SK-N-SH (cell line): Measurements from ENCODE around the gene RAI1. TPM values are rescaled to one million over a fixed set of nuclear protein-coding genes. Genes with fewer than 3 reads are reported as not detected.
A peak's percentile ranks its signal among the peaks of the same experiment; 100 is the strongest.

Experiments
- CTCF ChIA-PET: fragments of 300-600, 350-600 bp; formaldehyde crosslinking; extraction: SDS; loops from one replicate; lab custom pipeline; 2021; lab: Yijun Ruan, JAX
- POLR2A ChIA-PET: fragments of 350-600 bp; sonication (Branson Sonifier 250); formaldehyde crosslinking; extraction: SDS; loops from one replicate; lab custom pipeline; 2020; ENCODE audit warnings: antibody characterized with exemption, inconsistent platforms; lab: Yijun Ruan, JAX
- DNase-seq: peaks from one replicate; pipeline ENCODE4 v3.0.0; 2012
- H2AFZ ChIP-seq: fragments of 200-600 bp; sonication (generic); 2 replicates; pipeline ENCODE4 v1.8.1; 2016; ENCODE audit warnings: antibody characterized with exemption, mild to moderate bottlenecking, low read depth
- H3F3A ChIP-seq: fragments of 200-600 bp; sonication (generic); replicated peaks from 2 replicates; pipeline ENCODE3; 2016; ENCODE audit warnings: antibody characterized with exemption, mild to moderate bottlenecking; ENCODE audit not compliant: insufficient read depth
- H3K27ac ChIP-seq, 2 experiments: fragments of 200-500 bp in 1 of 2; fragments of 200-600 bp in 1 of 2; sonication (Bioruptor generic) in 1 of 2; sonication (generic), shearing (Covaris generic) in 1 of 2; 2 replicates each; pipeline versions ENCODE4 v1.5.1 to v1.6.1; 2014 to 2016; ENCODE audit warnings: low read depth in 2 of 2, inconsistent platforms in 1 of 2, low read length in 1 of 2, mild to moderate bottlenecking in 1 of 2, mixed read lengths in 1 of 2
- H3K27me3 ChIP-seq: fragments of 200-600 bp; sonication (generic), shearing (Covaris generic); 2 replicates; pipeline ENCODE4 v1.6.1; 2016; ENCODE audit warnings: mixed run types; ENCODE audit not compliant: insufficient read depth
- H3K36me3 ChIP-seq, 2 experiments: fragments of 200-500 bp in 1 of 2; fragments of 200-600 bp in 1 of 2; sonication (Bioruptor generic) in 1 of 2; sonication (generic) in 1 of 2; replicated peaks in 1 of 2; 2 replicates each; pipeline versions ENCODE3 to v1.5.1; 2014 to 2016; ENCODE audit warnings: low read length in 1 of 2, mild to moderate bottlenecking in 1 of 2; ENCODE audit not compliant: insufficient read depth in 2 of 2, control insufficient read depth in 1 of 2
- H3K4me1 ChIP-seq, 2 experiments: fragments of 200-500 bp in 1 of 2; fragments of 200-600 bp in 1 of 2; sonication (Bioruptor generic) in 1 of 2; sonication (generic), shearing (Covaris generic) in 1 of 2; 2 replicates each; pipeline versions ENCODE4 v1.5.1 to v1.6.1; 2014 to 2016; ENCODE audit warnings: low read depth in 1 of 2, low read length in 1 of 2, mixed run types in 1 of 2; ENCODE audit not compliant: insufficient read depth in 2 of 2, control insufficient read depth in 1 of 2
- H3K4me2 ChIP-seq: fragments of 200-600 bp; sonication (generic), shearing (Covaris generic); 2 replicates; pipeline ENCODE4 v1.6.1; 2017; ENCODE audit warnings: mixed run types
- H3K4me3 ChIP-seq, 2 experiments: fragments of 200-500 bp in 1 of 2; fragments of 200-600 bp in 1 of 2; sonication (Bioruptor generic) in 1 of 2; sonication (generic), shearing (Covaris generic) in 1 of 2; 2 replicates each; pipeline versions ENCODE4 v1.5.1 to v1.8.1; 2014 to 2016; ENCODE audit warnings: low read depth in 2 of 2, inconsistent platforms in 1 of 2, low read length in 1 of 2, mild to moderate bottlenecking in 1 of 2, mixed read lengths in 1 of 2, moderate library complexity in 1 of 2
- H3K79me2 ChIP-seq: fragments of 200-600 bp; sonication (generic); 2 replicates; pipeline ENCODE4 v1.8.1; 2017; ENCODE audit warnings: mild to moderate bottlenecking; ENCODE audit not compliant: insufficient read depth
- H3K9ac ChIP-seq: fragments of 200-600 bp; sonication (generic); 2 replicates; pipeline ENCODE4 v1.6.1; 2017; ENCODE audit warnings: mixed run types
- H3K9me2 ChIP-seq: fragments of 200-600 bp; sonication (generic); 2 replicates; pipeline ENCODE4 v1.6.1; 2017; ENCODE audit warnings: mixed run types
- H3K9me3 ChIP-seq: fragments of 200-600 bp; sonication (generic); 2 replicates; pipeline ENCODE4 v1.6.1; 2017; ENCODE audit warnings: mixed run types, mild to moderate bottlenecking, moderate library complexity
- H4K20me1 ChIP-seq: fragments of 200-600 bp; sonication (generic); 2 replicates; pipeline ENCODE4 v1.6.1; 2017; ENCODE audit warnings: mild to moderate bottlenecking, mixed run types; ENCODE audit not compliant: insufficient read depth
- CHD2 ChIP-seq: fragments of 150-350 bp; IDR thresholded peaks from 2 replicates; pipeline ENCODE4 v1.6.1; 2018; ENCODE audit warnings: low read length; ENCODE audit not compliant: partially characterized antibody
- EZH2phosphoT487 ChIP-seq: fragments of 200-600 bp; sonication (generic); IDR thresholded peaks from 2 replicates; pipeline ENCODE4 v1.6.1; 2017; ENCODE audit warnings: low read depth, mixed run types, mild to moderate bottlenecking, antibody characterized with exemption, moderate library complexity, borderline replicate concordance
- FOSL2 ChIP-seq: IDR thresholded peaks from 2 replicates; pipeline ENCODE4 v1.4.0; 2012; ENCODE audit warnings: low read depth, mild to moderate bottlenecking, moderate library complexity, borderline replicate concordance
- JUND ChIP-seq: IDR thresholded peaks from 2 replicates; pipeline ENCODE4 v1.4.0; 2012
- MXI1 ChIP-seq: IDR thresholded peaks from 2 replicates; pipeline ENCODE4 v1.6.1; 2012; ENCODE audit warnings: mild to moderate bottlenecking, low read depth, low read length, improper control_type of control experiment
- NFIC ChIP-seq: IDR thresholded peaks from 2 replicates; pipeline ENCODE4 v1.4.0; 2012; ENCODE audit warnings: borderline replicate concordance
- POLR2AphosphoS5 ChIP-seq: IDR thresholded peaks from 2 replicates; pipeline ENCODE4 v1.6.1; 2012; ENCODE audit warnings: low read depth, low read length
- RAD21 ChIP-seq: IDR thresholded peaks from 2 replicates; pipeline ENCODE4 v1.6.1; 2012; ENCODE audit warnings: mild to moderate bottlenecking, low read length
- RXRA ChIP-seq: IDR thresholded peaks from 2 replicates; pipeline ENCODE4 v1.4.0; 2012; ENCODE audit warnings: low read depth, mild to moderate bottlenecking, borderline replicate concordance
- SIN3A ChIP-seq: IDR thresholded peaks from 2 replicates; pipeline ENCODE4 v1.6.1; 2012; ENCODE audit warnings: low read depth, mild to moderate bottlenecking, low read length, moderate library complexity, borderline replicate concordance
- TCF12 ChIP-seq: IDR thresholded peaks from 2 replicates; pipeline ENCODE4 v1.4.0; 2012
- YY1 ChIP-seq: IDR thresholded peaks from 2 replicates; pipeline ENCODE4 v1.4.0; 2012; ENCODE audit warnings: low read depth, mild to moderate bottlenecking
- WGBS: methylation state at CpG from one replicate; pipeline ENCODE4 v1.1.6; 2017; ENCODE audit warnings: low lambda C conversion rate; 5-methylcytosine and 5-hydroxymethylcytosine counted together
- polyA plus RNA-seq, 3 experiments: library from polyadenylated mRNA; depleted of rRNA; stranded (reverse); fragments of >200 nt; gene quantifications; 2 replicates each; pipeline ENCODE4 v1.2.3, GENCODE V29; 2012
- TF ChIP-seq, protein P1 (sequence below): IDR thresholded peaks from 2 replicates; pipeline ENCODE4 v1.6.1; 2012; ENCODE audit warnings: mild to moderate bottlenecking, low read depth, low read length, moderate library complexity
- TF ChIP-seq, protein P2 (sequence below): IDR thresholded peaks from 2 replicates; pipeline ENCODE4 v1.4.0; 2012; ENCODE audit warnings: low read depth, borderline replicate concordance
- TF ChIP-seq, protein P3 (sequence below): IDR thresholded peaks from 2 replicates; pipeline ENCODE4 v1.4.0; 2012; ENCODE audit warnings: low read depth
- TF ChIP-seq, protein P4 (sequence below): fragments of 150-350 bp; IDR thresholded peaks from 2 replicates; pipeline ENCODE4 v1.6.1; 2016; ENCODE audit warnings: mild to moderate bottlenecking, low read depth, low read length

Gene RAI1
- polyA plus RNA-seq, 1 of the 3 experiments (the other 2 are of a cell fraction): 4.7 TPM

DNA sequence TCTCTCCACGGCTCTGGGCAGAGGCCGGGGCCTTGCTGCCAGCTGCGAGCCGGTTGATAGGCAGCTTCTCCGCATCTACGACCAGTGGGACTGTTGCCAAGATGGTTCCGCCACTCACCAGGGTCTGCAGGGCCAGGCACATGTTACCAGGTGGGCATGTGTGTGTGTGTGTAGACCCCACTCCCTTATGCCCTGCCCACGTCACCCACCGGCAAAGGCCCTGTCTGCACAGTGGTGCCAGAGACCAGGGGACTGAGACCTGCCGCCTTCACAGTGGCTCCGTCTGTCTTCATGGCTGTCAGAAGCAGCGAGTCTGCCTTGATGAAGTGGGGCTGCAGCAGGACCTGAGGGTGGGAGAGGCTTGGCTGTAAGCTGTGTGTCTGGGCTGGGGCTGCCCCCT, 137.9 kb downstream of the RAI1 start (continued):
- TF ChIP-seq RAD21: no peak

DNA sequence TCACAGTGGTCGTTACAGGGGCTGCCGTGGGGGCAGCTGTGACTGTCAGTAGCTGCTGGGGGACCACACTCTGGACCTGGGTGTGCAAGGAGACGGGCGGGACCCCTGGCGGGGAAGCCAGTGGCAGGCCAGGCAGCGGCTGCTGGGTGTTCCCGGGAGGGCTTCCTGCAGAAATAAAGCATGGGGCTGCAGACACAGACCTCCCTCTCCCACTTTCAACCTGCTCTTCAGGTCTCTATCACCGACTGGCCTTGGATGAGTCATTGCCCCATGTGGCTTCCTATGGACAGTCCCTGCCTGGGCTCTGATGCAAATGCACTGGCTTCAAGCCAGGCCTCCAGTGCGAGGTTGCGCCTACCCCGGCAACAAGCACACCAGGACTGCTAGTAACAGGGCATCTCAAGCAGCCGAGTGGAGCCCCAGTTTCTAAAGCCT, 138.3 kb downstream of the RAI1 start:
- no peaks in the 10 kb centered on the region for H3K79me2 ChIP-seq
- WGBS: 29% methylated on average over 5 of the region's 12 CpGs

DNA sequence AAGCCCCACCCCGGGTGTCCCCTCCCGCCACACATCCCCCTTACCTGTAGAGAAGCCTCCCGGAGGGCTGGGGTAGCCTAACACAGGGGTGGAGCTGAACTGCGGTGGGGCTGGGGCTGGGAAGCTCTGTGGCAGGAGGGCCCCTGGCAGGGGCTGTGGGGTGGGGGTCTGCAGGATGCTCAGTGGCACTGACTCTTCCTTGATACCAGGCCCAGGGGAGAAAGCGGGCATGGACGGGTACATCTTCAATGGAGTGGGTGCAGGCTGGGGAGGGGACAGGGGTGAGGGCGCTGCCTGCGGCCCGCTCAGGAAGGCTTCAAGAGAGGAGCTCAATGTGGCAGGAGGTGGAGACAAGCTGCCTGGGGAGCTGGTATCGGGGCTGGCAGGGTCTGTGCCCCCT, 138.8 kb downstream of the RAI1 start:
- peaks cover 0 to 39% of the 10 kb centered on the region in 2 experiments for H3K36me3 ChIP-seq
- peak overlapping the region; percentile 48; the same call in 1 of the 2 replicates for H3K4me2 ChIP-seq
- ChIA-PET POLR2A (interaction anchor here (0.9 to 1.2 kb wide), 2 partner anchors 10 to 16 kb away, joined by 3 to 7 read pairs; partner anchors contain the start of gene SREBF1), CTCF (interaction anchor here (0.7 to 5.6 kb wide), 8 partner anchors 7 to 214 kb away, joined by 3 to 32 read pairs (median 6); no protein-coding TSS in a partner anchor)
- peak overlapping the region in 1 of 2 experiments; percentile 54; a peak in 1 of 4 replicates for H3K27ac ChIP-seq
- no peak overlapping the region; a peak in 1 of 4 replicates for H3K4me3 ChIP-seq
- no peaks in the 10 kb centered on the region for H3K9me2 ChIP-seq
- no peaks in the 10 kb centered on the region for H3K27me3 ChIP-seq
- H3K9me3 ChIP-seq: no peaks in the 10 kb centered on the region
- WGBS: 83% methylated on average over 7 of the region's 10 CpGs
- H3F3A ChIP-seq: peaks cover 9% of the 10 kb centered on the region
- H3K4me1 ChIP-seq: peaks cover 39 to 94% of the 10 kb centered on the region in 2 experiments
- no peak for DNase-seq
- no peak overlapping the region for H2AFZ ChIP-seq
- no peak overlapping the region for H3K9ac ChIP-seq
- peaks cover 7% of the 10 kb centered on the region; the same call in 1 of the 2 replicates for H4K20me1 ChIP-seq
- H3K79me2 ChIP-seq: no peaks in the 10 kb centered on the region
- TF ChIP-seq RXRA (no peak), FOSL2 (no peak), CHD2 (no peak), SIN3A (no peak), POLR2AphosphoS5 (no peak), MXI1 (no peak), EZH2phosphoT487 (no peak)
- TF ChIP-seq, protein P1, sequence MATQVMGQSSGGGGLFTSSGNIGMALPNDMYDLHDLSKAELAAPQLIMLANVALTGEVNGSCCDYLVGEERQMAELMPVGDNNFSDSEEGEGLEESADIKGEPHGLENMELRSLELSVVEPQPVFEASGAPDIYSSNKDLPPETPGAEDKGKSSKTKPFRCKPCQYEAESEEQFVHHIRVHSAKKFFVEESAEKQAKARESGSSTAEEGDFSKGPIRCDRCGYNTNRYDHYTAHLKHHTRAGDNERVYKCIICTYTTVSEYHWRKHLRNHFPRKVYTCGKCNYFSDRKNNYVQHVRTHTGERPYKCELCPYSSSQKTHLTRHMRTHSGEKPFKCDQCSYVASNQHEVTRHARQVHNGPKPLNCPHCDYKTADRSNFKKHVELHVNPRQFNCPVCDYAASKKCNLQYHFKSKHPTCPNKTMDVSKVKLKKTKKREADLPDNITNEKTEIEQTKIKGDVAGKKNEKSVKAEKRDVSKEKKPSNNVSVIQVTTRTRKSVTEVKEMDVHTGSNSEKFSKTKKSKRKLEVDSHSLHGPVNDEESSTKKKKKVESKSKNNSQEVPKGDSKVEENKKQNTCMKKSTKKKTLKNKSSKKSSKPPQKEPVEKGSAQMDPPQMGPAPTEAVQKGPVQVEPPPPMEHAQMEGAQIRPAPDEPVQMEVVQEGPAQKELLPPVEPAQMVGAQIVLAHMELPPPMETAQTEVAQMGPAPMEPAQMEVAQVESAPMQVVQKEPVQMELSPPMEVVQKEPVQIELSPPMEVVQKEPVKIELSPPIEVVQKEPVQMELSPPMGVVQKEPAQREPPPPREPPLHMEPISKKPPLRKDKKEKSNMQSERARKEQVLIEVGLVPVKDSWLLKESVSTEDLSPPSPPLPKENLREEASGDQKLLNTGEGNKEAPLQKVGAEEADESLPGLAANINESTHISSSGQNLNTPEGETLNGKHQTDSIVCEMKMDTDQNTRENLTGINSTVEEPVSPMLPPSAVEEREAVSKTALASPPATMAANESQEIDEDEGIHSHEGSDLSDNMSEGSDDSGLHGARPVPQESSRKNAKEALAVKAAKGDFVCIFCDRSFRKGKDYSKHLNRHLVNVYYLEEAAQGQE: no peak
- TF ChIP-seq, protein P2, sequence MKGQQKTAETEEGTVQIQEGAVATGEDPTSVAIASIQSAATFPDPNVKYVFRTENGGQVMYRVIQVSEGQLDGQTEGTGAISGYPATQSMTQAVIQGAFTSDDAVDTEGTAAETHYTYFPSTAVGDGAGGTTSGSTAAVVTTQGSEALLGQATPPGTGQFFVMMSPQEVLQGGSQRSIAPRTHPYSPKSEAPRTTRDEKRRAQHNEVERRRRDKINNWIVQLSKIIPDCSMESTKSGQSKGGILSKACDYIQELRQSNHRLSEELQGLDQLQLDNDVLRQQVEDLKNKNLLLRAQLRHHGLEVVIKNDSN: no peak

More for the DNA sequence above, 138.3 kb downstream of the RAI1 start:
- no peak for TF ChIP-seq YY1
- TF ChIP-seq, protein P2: peak; percentile 45; the same call in 1 of the 2 replicates
- TF ChIP-seq MXI1: no peak
- TF ChIP-seq RXRA: no peak
- TF ChIP-seq NFIC: peak; percentile 77
- TF ChIP-seq, protein P3, sequence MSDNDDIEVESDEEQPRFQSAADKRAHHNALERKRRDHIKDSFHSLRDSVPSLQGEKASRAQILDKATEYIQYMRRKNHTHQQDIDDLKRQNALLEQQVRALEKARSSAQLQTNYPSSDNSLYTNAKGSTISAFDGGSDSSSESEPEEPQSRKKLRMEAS: peak; percentile 52; the same call in 1 of the 2 replicates
- TF ChIP-seq JUND: peak; percentile 60; the same call in 1 of the 2 replicates
- TF ChIP-seq, protein P4, sequence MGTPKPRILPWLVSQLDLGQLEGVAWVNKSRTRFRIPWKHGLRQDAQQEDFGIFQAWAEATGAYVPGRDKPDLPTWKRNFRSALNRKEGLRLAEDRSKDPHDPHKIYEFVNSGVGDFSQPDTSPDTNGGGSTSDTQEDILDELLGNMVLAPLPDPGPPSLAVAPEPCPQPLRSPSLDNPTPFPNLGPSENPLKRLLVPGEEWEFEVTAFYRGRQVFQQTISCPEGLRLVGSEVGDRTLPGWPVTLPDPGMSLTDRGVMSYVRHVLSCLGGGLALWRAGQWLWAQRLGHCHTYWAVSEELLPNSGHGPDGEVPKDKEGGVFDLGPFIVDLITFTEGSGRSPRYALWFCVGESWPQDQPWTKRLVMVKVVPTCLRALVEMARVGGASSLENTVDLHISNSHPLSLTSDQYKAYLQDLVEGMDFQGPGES: no peak
- peak; percentile 41; the same call in 1 of the 2 replicates for TF ChIP-seq TCF12
- no peak for TF ChIP-seq POLR2AphosphoS5
- peak; percentile 71; the same call in 1 of the 2 replicates for TF ChIP-seq FOSL2
- H3K9me3 ChIP-seq: no peaks in the 10 kb centered on the region
- H3K9me2 ChIP-seq: no peaks in the 10 kb centered on the region
- H3K27me3 ChIP-seq: no peaks in the 10 kb centered on the region
- H2AFZ ChIP-seq: no peak overlapping the region
- POLR2A ChIA-PET: interaction anchor here (1.2 kb wide), 1 partner anchor 17 kb away, joined by 7 read pairs; the partner anchor contains the start of gene SREBF1
- H3K36me3 ChIP-seq: peaks cover 0 to 42% of the 10 kb centered on the region in 2 experiments
- H3K4me2 ChIP-seq: peak overlapping the region; percentile 48; the same call in 1 of the 2 replicates
- H4K20me1 ChIP-seq: peaks cover 7% of the 10 kb centered on the region; the same call in 1 of the 2 replicates
- H3K9ac ChIP-seq: no peak overlapping the region
- peaks cover 9% of the 10 kb centered on the region for H3F3A ChIP-seq
- CTCF ChIA-PET: interaction anchor here (0.8 to 5.6 kb wide), 7 partner anchors 7 to 214 kb away, joined by 3 to 32 read pairs (median 5); no protein-coding TSS in a partner anchor
- peak overlapping the region in 1 of 2 experiments; percentile 54; a peak in 1 of 4 replicates for H3K27ac ChIP-seq
- no peak overlapping the region for H3K4me3 ChIP-seq
- H3K4me1 ChIP-seq: peaks cover 34 to 94% of the 10 kb centered on the region in 2 experiments; a peak in 3 of 4 replicates
- DNase-seq: peak; percentile 74
